ENCODE results near the gene POLN. TPM values are rescaled to one million over a fixed set of nuclear protein-coding genes. Genes with fewer than 3 reads are reported as not detected.

POLN gene
- total and polyA plus RNA-seq, 2 experiments from 2014 or later = 1.8 to 4.0 TPM

- Mint-ChIP-seq H3K4me3 (no peak overlapping the region), H3K9me3 (no peaks in the 10 kb centered on the region; the same call in 2 of the 3 replicates), H3K4me1 (no peaks in the 10 kb centered on the region), H3K27ac (no peak overlapping the region), H3K36me3 (ENCODE audit: low read depth) (no peaks in the 10 kb centered on the region), H3K27me3 (ENCODE audit: insufficient read depth, low read depth, poor library complexity) (peaks cover 8% of the 10 kb centered on the region)
- TF ChIP-seq ZNF462 (CRISPR knock-in tag; IDR thresholded peaks at IDR 0.05) = no peak
- TF ChIP-seq POLR2AphosphoS5 (IDR thresholded peaks at IDR 0.05; ENCODE audit: low read depth) = no peak
- TF ChIP-seq EZH2phosphoT487 (IDR thresholded peaks at IDR 0.05; ENCODE audit: unreplicated experiment) = no peak
- TF ChIP-seq JUNB (IDR thresholded peaks at IDR 0.05; ENCODE audit: unreplicated experiment) = no peak
- TF ChIP-seq CREB1 (CRISPR knock-in tag; IDR thresholded peaks at IDR 0.05; ENCODE audit: low read depth) = no peak
- TF ChIP-seq ZNF331 (CRISPR knock-in tag; IDR thresholded peaks at IDR 0.05; ENCODE audit: low read depth) = no peak
- no peak for TF ChIP-seq NANOG (IDR thresholded peaks at IDR 0.05; ENCODE audit: borderline replicate concordance)
- no peak for TF ChIP-seq STAT1 (IDR thresholded peaks at IDR 0.05; ENCODE audit: unreplicated experiment)
- TF ChIP-seq REST (IDR thresholded peaks at IDR 0.05; ENCODE audit: unreplicated experiment) = no peak
- TF ChIP-seq CTCF (conservative IDR thresholded peaks at IDR 0.05; ENCODE audit: low read depth in 2 of 2) = no peak
- TF ChIP-seq ZNF114 (CRISPR knock-in tag; IDR thresholded peaks at IDR 0.05) = no peak
- no peak for TF ChIP-seq ETS1 (IDR thresholded peaks at IDR 0.05)
- TF ChIP-seq EZH2 (IDR thresholded peaks at IDR 0.05; ENCODE audit: low read depth, unreplicated experiment) = no peak
- DNase-seq (ENCODE audit: low spot score) (no peak), ATAC-seq (no peak)
- Histone ChIP-seq H4K20me1 (replicated peaks; ENCODE audit: insufficient read depth) (no peaks in the 10 kb centered on the region; the same call in 1 of the 2 replicates), H2AFZ (no peak overlapping the region), H3K9me2 (ENCODE audit: insufficient read depth) (no peaks in the 10 kb centered on the region), H3K4me2 (no peak overlapping the region), H3K27me3 (ENCODE audit: insufficient read depth) (no peaks in the 10 kb centered on the region), H3K36me3 (ENCODE audit: insufficient read depth) (no peaks in the 10 kb centered on the region), H3K4me3 (no peak overlapping the region), H3K79me2 (replicated peaks; ENCODE audit: insufficient read depth) (no peaks in the 10 kb centered on the region), H3F3A (replicated peaks; ENCODE audit: low read depth) (no peaks in the 10 kb centered on the region), H3K27ac (ENCODE audit: low read depth) (no peak overlapping the region), H3K4me1 (ENCODE audit: insufficient read depth) (no peaks in the 10 kb centered on the region)
Measured at GRCh38 chr4:2090642-2091041, 151.3 kb downstream of the POLN start.
